HG02571 (cell line): ENCODE data around the gene NOC2L.
"Not testable (repeated sequence)": the region's sequence is repeated elsewhere in the genome, so short reads cannot be mapped to it uniquely, and the experiment has no call there.

Experiments used
- ATAC-seq: cut with Tn5 transposase; IDR thresholded peaks from one replicate; pipeline ENCODE4 v1.9.1; 2021; ENCODE audit warnings: mild to moderate bottlenecking, moderate library complexity; ENCODE audit not compliant: unreplicated experiment

NOC2L gene

DNA sequence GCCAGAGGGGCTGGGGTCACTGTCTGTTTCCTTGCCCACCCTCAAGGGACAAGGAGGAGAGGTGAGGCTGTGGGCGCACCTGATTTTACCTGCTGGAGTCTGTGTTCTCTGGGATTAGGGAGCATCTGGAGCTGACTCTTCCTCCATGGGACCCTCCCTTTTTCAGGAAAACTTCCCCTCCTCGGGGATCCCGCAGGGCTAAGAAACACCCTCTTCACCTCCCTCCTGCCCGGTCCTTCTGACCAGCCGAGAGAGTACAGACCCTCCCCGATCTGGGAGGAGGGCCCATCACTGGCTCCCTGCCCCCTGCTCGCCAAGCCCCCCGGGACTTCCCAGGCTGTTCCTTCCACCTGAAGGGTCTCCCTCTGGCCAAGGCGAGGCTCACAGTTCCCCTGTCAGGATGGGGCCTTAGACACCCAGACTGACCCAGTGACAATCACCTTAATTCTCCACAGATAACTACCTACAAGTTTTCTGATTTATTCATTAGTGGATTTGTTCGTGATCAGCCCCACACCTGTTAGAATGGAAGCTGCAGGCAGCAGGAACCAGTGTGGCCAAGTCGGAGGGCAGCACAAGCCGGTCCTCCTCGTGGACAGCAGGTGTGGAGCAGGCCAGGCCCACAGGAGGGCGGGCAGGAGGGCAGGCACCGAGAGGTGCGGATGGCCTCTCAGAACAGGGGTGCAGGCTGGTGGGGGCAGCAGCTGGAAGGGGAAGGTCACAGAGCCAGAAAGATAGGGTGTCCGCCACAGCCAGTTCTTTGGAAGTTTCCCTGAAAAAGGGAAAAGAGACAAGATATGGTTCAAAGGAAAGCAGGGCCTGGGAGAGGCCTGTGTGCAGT is 51.2 kb downstream of the NOC2L start:
- no peak for ATAC-seq

DNA sequence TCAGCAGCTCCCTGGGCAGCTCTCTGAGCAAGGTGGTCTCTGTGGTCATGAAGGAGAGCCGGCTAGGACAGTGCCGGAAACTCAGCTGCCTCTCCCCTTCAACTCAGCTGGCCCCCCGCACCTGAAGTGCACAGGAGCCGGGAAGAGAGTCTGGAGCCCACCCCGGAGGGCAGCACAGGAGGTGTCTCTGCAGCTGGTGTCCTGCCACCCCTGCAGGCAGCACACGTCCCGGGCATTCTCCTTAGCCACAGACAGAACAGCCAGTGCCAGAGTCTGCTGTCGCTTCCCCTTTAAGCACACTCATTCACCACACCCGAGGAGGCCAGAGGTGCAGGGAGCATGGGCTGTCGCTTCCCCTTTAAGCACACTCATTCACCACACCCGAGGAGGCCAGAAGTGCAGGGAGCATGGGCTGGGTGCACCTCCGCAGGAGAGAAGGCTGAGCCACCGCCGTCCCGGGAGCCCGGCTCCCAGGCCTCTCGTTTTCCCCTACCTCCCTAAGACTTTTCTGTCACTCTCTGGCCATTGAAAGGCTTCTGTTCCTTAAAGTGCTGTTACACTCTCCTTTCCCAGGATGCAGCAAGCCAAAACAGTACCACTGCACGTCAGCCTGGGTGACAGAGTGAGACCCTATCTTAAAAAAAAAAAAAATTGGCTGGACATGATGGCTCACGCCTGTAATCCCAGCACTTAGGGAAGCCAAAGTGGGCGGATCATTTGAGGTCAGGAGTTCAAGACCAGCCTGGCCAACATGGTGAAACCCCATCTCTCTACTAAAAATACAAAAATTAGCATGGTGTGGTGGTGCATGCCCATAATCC is 52.2 kb downstream of the NOC2L start:
- no peak for ATAC-seq

DNA sequence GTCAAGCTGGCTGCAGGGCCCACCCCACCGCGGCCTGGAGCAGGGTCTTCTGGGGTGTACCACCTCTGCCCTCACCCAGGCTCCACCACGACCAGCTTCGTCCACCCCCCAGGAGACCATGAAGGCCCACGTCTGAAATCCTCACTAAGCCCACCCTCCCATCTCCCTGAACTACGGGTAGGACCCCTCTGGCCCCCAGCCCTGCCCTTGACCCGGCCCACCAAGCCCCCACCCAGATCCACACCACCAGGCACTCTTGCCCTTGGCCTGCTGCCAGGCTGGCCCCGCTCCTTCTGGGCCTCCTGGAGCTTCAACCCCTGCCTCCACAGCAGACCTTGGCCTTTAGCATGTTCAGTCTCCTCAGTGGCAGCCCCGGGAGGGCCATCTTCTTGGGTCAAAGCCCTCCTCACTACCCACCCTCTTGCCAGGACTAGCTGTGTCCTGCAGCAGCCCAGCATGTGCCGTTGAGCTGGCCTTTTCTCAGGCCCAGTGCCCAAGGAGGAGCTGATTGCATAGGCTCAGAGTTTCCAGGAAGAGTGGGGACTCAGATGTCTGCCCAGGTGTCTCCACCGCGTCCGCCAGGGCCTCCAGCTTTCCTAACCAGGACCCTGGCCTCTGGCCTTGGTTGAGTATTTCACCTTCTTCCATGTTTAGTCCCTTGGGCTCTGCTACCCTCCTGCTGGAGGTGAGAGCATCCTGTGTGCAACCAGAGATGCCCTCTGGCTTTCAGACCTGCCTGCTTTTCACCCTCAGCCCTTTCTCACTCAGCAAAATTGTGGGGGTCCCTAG is 53.1 kb downstream of the NOC2L start:
- ATAC-seq, result no peak

DNA sequence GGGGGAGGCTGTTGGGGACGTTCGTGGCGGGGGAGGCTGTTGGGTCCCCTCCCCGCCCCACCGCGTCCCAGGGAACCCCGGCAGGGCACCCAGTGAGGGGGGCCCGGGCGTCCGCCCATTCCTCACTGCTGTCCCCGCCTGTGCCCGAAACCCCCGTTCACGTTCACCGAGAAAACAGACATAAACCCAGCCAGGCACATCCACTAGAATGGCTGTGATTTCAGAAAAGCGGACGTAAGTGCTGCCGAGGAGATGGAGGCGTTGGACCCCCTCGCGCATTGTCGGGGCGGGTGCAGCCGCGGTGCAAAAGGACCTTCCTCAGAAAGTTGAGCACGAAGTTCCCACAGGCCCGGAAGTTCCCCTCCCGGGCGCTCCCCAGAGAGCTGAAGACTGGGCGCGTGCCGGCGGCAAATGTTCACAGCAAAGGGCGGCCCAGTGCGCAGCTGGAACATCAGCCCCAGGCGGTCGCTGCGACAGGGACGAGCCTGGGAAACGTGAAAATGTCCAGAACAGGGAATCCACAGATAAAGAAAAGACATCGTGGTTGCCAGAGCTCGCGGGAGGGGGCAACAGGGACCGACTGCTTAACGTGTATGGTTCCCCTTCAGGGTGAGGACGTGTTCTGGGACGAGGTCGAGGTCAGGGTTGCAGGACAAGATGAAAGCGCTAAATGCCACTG is 53.8 kb downstream of the NOC2L start:
- no peak for ATAC-seq

DNA sequence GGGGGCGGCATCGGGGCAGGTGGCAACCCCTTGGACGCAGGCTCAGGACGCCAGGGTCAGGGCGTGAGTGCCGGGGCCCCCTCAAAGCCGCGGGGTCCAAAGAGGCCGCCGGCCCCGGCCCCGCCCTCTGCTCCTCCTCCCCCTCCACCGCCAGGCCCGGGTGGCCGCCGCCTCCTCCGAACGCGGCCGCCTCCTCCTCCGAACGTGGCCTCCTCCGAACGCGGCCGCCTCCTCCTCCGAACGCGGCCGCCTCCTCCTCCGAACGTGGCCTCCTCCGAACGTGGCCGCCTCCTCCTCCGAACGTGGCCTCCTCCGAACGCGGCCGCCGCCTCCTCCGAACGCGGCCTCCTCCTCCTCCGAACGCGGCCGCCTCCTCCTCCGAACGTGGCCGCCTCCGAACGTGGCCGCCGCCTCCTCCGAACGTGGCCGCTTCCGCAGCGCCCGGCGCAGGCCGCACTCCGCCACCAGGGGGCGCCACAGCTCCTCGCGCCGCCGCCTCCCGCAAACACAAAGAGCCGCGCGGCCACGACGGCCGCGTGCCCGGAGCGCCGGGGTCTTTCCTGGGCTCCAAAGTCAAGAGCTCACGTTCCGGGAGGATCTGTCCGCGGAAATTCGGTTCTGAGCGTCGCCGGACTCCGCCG is 54.6 kb downstream of the NOC2L start:
- ATAC-seq, result no peak

DNA sequence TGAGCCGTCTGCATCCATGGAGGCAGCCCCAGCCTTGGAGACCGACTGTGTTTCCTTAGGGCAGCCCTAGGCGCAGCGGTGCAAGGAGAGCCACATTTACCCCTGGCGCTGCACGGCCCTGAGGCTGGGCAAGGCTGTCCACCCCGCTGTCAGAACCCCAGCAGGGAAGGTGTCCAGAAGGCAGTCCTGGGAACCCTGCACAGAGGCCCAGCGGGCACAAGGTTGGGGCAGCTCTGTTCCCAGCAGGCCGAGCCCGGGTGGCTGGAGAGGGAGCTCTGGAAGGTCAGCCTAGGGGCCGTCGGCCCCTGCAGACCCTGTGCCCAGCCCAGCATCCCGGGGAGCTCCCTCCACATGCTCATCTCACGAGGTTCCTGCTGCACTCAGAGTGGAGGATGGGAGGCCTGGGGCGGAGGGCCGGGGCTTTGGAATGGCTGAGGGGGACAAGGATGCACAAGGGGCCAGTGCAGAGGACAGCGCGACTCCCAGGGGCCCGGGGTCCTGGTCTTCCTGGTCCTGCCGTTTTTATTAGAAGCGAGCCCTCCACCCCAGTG is 55.3 kb downstream of the NOC2L start:
- no peak for ATAC-seq

DNA sequence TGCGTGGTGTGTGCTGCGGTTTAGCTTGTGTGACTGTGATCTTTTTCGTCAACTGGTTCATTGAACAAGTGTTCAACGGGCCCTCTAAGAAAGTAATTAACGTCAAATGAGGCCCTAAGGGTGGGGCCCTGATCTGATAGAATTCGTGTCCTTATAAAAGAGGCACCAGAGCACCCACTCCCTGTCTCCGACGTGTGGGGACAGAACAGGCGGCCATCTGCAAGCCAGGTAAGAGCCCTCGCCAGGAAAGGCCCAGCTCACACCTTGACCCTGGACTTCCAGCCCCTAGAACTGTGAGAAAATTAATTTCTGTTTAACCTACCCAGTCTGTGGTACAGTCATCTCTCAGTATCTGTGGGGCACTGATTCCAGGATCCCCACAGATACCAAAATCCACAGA is 55.8 kb downstream of the NOC2L start:
- ATAC-seq, result no peak

DNA sequence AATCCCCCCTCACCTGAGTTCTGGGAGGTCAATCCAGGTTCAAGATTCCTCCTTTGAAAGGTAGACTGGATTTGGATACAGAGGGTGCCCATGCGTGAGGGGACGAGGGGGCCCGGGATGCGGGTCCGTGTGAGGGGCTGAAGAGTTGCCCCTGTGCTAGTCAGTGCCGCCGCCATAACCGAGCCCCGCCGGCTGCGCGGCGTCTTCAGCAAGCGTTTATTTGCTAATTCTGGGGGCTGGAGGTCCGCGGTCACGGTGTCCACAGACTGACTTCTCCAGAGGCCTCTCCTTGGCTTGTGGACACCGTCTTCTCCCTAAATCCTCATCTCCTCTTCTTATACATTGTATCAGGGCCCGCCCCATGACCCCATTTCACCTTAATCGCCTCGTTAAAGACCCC is 56.3 kb downstream of the NOC2L start:
- ATAC-seq, result no peak

DNA sequence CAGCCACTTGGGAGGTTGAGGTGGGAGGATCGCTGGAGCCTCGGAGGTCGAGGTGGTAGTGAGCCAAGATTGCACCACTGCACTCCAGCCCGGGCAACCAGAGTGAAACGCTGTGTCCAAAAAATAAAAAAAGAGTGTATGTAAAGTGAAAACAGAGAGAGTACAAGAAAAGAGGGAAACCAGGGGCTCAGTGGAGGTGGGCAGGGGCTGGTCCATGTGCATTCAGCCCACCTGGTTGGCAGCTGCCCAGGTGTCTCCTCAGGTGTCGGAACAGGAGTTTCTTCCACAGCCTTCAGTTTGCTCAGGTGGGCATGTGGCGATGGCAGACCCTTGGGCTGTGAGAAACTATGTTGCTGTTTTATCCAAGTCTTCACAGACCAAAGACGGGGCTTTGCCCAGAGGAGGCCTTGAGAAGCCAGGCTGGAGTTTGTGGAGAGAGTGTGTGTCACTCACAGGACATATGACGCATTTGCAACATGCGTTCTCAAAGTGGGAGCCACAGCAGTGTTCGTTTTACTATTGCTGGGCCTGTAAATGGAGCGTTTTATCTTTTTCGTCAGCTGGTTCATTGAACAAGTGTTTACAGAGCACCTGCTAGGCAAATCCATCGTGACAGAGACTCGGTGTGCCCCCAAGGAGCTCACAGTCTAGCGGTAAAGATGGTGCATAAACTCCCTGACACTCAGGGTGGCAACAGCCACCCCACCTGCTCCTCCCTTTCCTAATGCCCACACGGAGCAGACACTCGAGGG is 57.8 kb downstream of the NOC2L start:
- ATAC-seq, result no peak

DNA sequence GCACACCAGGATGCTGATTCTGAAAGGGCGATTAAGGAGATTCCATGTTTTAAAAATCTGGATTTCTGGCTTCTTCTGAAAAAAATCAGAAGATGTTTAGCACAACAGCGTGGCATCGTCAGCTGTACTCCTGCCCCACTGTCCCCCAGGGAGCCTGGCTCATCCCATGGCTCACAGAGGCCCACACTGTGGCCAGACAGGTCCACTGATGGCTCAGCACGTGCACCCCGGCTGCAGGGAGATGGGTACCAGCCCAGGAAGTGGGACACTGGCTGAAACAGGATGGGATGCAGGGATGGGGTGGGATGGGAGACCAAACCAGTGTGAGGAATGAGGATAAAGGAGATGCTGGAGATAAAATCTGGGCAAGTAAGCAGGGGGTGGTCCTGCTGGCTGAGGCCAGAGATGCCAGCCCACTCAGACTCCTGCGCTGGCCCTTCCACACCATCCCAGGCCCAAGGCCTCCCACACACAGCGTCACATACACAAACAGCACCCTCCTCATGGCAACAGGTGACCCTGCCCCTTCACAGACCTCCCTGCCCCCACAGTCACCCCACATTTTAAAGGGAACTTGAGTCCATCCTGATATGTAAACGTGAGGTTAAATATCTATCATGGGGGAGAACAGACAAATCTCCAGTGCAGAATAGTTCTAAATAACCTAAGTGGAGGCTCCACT is 59.3 kb downstream of the NOC2L start:
- no peak for ATAC-seq

DNA sequence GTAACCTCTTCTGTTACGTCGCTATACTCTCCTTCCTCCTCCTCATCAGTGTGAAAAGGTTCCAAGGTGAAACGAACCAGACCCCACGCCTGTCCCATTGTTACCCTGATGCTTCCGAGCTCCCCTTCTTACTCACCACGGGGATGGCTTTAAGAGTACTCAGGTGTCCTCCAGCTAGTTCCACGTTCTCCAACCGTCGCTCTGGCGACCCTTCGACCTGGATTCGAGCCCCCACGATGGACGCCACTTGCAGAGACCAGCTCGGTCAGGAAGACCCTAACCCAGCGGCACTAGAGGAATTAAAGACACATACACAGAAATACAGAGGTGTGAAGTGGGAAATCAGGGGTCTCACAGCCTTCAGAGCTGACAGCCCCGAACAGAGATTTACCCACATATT is 61.1 kb downstream of the NOC2L start:
- ATAC-seq, result not testable (repeated sequence)

DNA sequence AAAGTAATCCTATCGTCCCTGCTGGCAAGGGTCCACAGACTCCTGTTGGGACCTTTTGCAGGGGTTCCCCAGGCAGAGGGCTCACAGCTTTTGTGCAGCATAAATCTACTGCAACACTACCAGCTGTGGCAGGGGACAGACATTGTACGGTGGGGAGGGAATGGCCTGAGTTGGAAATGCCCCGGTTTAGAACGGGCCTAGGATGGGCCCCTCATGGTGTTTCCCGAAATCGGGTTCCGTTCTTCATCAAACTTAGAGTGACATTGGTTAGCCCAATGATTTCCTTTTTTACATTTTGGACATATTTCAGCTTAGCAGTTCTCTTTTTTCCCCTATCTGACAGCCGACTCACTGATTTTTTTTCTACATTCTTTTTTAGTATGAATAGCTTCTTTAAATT is 61.8 kb downstream of the NOC2L start:
- no peak for ATAC-seq
